ENCODE measurements around the gene PTPRD. TPM values are rescaled to one million over a fixed set of nuclear protein-coding genes. Genes with fewer than 3 reads are reported as not detected.

The PTPRD gene
- total and polyA plus RNA-seq, 2 donors (not counting 1 experiment from before 2014, with no cell fraction given): 0.35 to 4.8 TPM

- no peak overlapping the region for H2AFZ ChIP-seq (ENCODE audit: low read length)
Measured at GRCh38 chr9:9623506-9623905, 989.3 kb downstream of the PTPRD start.

DNA sequence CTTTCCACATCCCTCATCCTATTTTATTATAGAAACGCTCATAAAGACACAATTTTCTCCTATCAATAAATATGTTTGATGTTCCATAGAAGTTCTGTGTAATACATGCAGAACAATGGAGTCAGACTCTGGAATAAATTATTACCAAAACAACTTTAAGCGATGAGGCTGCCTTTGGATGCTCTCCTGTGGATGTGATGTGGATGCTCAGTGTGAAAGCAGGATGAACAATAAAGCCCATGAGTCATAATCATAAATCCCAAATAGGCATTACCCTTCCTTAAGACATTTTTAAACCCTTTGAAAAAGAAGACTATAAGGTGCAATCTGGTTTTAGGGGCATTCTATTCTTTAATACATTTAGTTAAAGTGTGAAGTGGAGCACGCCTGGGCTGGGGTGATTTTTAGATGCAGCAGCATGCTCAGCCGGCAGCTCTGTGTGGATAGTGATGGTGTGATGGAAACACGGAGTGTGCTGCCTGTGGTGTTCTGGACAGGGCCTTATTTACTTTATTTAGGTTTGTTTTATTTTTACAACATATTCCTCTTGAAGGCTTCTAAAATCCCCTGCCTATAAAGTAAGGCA is 991.4 kb downstream of the PTPRD start:
- Histone ChIP-seq H2AFZ (ENCODE audit: low read length) (no peak overlapping the region), H4K20me1 (ENCODE audit: control insufficient read depth, extremely low read depth, insufficient read depth, low read length) (no peaks in the 10 kb centered on the region), H3K79me2 (ENCODE audit: control insufficient read depth, insufficient read depth, low read length) (no peaks in the 10 kb centered on the region), H3K27me3 (ENCODE audit: control insufficient read depth, insufficient read depth, low read length) (no peaks in the 10 kb centered on the region), H3K9me3 (ENCODE audit: control insufficient read depth, insufficient read depth, low read depth, low read length) (no peaks in the 10 kb centered on the region), H3K4me2 (ENCODE audit: extremely low read depth, insufficient read depth, low read length) (no peak overlapping the region), H3K36me3 (ENCODE audit: control insufficient read depth, insufficient read depth, low read length) (no peaks in the 10 kb centered on the region), H3K27ac (ENCODE audit: insufficient read depth, low read length) (no peak overlapping the region), H3K4me1 (ENCODE audit: control insufficient read depth, extremely low read depth, insufficient read depth, low read length) (no peaks in the 10 kb centered on the region), H3K9ac (ENCODE audit: insufficient read depth, low read length) (no peak overlapping the region), H3K4me3 (replicated peaks in 1 of 4; ENCODE audit: control extremely low read depth in 1 of 4, insufficient read depth in 1 of 4, low read depth in 3 of 4, low read length in 4 of 4) (no peak overlapping the region)
- no peak for TF ChIP-seq EZH2 (IDR thresholded peaks at IDR 0.05; ENCODE audit: low read length, missing control alignments)
- TF ChIP-seq, protein P1, sequence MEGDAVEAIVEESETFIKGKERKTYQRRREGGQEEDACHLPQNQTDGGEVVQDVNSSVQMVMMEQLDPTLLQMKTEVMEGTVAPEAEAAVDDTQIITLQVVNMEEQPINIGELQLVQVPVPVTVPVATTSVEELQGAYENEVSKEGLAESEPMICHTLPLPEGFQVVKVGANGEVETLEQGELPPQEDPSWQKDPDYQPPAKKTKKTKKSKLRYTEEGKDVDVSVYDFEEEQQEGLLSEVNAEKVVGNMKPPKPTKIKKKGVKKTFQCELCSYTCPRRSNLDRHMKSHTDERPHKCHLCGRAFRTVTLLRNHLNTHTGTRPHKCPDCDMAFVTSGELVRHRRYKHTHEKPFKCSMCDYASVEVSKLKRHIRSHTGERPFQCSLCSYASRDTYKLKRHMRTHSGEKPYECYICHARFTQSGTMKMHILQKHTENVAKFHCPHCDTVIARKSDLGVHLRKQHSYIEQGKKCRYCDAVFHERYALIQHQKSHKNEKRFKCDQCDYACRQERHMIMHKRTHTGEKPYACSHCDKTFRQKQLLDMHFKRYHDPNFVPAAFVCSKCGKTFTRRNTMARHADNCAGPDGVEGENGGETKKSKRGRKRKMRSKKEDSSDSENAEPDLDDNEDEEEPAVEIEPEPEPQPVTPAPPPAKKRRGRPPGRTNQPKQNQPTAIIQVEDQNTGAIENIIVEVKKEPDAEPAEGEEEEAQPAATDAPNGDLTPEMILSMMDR (conservative IDR thresholded peaks at IDR 0.05 in 1 of 2, IDR thresholded peaks at IDR 0.05 in 1 of 2; ENCODE audit: low read depth in 1 of 2, low read length in 2 of 2): no peak
- DNase-seq (ENCODE audit: low read depth in 2 of 2): no peak

More at GRCh38 chr9:9623506-9623905, 989.3 kb downstream of the PTPRD start:
- no peaks in the 10 kb centered on the region for H4K20me1 ChIP-seq (ENCODE audit: control insufficient read depth, extremely low read depth, insufficient read depth, low read length)
- DNase-seq (ENCODE audit: low read depth in 2 of 2): no peak
- no peak overlapping the region for H3K9ac ChIP-seq (ENCODE audit: insufficient read depth, low read length)
- H3K79me2 ChIP-seq (ENCODE audit: control insufficient read depth, insufficient read depth, low read length): no peaks in the 10 kb centered on the region
- no peaks in the 10 kb centered on the region for H3K36me3 ChIP-seq (ENCODE audit: control insufficient read depth, insufficient read depth, low read length)
- no peak for TF ChIP-seq EZH2 (IDR thresholded peaks at IDR 0.05; ENCODE audit: low read length, missing control alignments)
- no peaks in the 10 kb centered on the region for H3K4me1 ChIP-seq (ENCODE audit: control insufficient read depth, extremely low read depth, insufficient read depth, low read length)
- H3K9me3 ChIP-seq (ENCODE audit: control insufficient read depth, insufficient read depth, low read depth, low read length): no peaks in the 10 kb centered on the region
- H3K27ac ChIP-seq (ENCODE audit: insufficient read depth, low read length): no peak overlapping the region
- H3K4me2 ChIP-seq (ENCODE audit: extremely low read depth, insufficient read depth, low read length): no peak overlapping the region
- no peak overlapping the region for H3K4me3 ChIP-seq (replicated peaks in 1 of 4; ENCODE audit: control extremely low read depth in 1 of 4, insufficient read depth in 1 of 4, low read depth in 3 of 4, low read length in 4 of 4)
- H3K27me3 ChIP-seq (ENCODE audit: control insufficient read depth, insufficient read depth, low read length): no peaks in the 10 kb centered on the region

DNA sequence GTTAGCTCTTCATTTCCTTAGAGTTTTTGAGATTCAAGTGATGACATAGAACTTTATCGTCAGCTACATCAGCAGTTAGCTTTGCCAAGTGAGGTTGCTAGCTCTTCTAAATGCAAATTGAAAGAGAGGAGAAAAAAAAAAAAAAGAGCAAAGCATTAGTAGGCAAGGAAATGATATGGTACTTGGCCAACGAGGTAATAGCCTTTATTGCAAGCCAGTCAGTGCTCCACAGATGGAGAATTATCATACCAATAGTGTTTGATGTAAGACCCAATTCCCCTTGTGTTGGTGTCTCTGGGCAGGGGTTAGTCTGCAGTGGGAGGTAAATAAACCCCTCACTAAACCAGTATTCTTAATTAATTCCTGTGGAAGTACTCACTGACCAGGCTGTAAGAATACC is 992.1 kb downstream of the PTPRD start:
- Histone ChIP-seq H3K9ac (ENCODE audit: insufficient read depth, low read length) (no peak overlapping the region), H3K36me3 (ENCODE audit: control insufficient read depth, insufficient read depth, low read length) (no peaks in the 10 kb centered on the region), H3K9me3 (ENCODE audit: control insufficient read depth, insufficient read depth, low read depth, low read length) (no peaks in the 10 kb centered on the region), H3K27ac (ENCODE audit: insufficient read depth, low read length) (no peak overlapping the region), H3K4me3 (replicated peaks in 1 of 4; ENCODE audit: control extremely low read depth in 1 of 4, insufficient read depth in 1 of 4, low read depth in 3 of 4, low read length in 4 of 4) (no peak overlapping the region), H4K20me1 (ENCODE audit: control insufficient read depth, extremely low read depth, insufficient read depth, low read length) (no peaks in the 10 kb centered on the region), H3K27me3 (ENCODE audit: control insufficient read depth, insufficient read depth, low read length) (no peaks in the 10 kb centered on the region), H2AFZ (ENCODE audit: low read length) (no peak overlapping the region), H3K4me1 (ENCODE audit: control insufficient read depth, extremely low read depth, insufficient read depth, low read length) (no peaks in the 10 kb centered on the region), H3K4me2 (ENCODE audit: extremely low read depth, insufficient read depth, low read length) (no peak overlapping the region), H3K79me2 (ENCODE audit: control insufficient read depth, insufficient read depth, low read length) (no peaks in the 10 kb centered on the region)
- no peak for TF ChIP-seq EZH2 (IDR thresholded peaks at IDR 0.05; ENCODE audit: low read length, missing control alignments)
- TF ChIP-seq, protein P1 (conservative IDR thresholded peaks at IDR 0.05 in 1 of 2, IDR thresholded peaks at IDR 0.05 in 1 of 2; ENCODE audit: low read depth in 1 of 2, low read length in 2 of 2): no peak
- DNase-seq (ENCODE audit: low read depth in 2 of 2): no peak

Measured in fibroblast of lung (primary cell).